ENCODE measurements around the gene PTPRN2.

The PTPRN2 gene

GRCh38 chr7:157976406-157976805 lies 611.2 kb downstream of the PTPRN2 start:
- DNase-seq (ENCODE audit: low read depth) = no peak

GRCh38 chr7:157975401-157976372 lies 611.9 kb downstream of the PTPRN2 start:
- no peak for DNase-seq (ENCODE audit: low read depth)

DNA sequence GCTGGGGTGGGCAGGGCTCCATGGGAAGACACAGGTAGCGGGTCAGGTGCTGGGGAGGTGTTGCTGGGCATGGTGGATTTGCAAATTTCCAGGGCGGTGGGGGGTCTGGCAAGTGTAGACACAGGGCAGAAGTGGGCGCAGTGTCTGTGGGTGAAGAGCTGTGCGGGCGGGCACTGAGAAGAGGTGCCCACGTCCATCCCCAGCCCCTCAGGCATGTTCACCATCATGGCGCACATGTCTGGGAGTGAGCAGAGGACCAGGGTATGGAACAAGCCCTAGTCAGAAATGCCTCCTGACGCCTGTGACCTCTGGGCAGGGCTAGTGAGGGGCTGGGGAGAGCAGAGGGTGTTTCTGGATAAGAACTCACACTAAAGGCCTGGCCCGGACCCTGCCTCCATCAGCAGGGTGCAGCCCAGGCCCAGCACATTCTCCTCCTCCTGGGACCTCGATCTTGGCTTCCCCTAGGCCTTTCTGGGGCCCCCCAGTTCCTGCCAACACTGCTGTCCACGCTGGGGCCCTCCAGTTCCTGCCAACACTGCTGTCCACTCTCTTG lies 612.9 kb downstream of the PTPRN2 start:
- DNase-seq (ENCODE audit: low read depth) = no peak

GRCh38 chr7:157973971-157974677 lies 613.5 kb downstream of the PTPRN2 start:
- DNase-seq (ENCODE audit: low read depth) = no peak

DNA sequence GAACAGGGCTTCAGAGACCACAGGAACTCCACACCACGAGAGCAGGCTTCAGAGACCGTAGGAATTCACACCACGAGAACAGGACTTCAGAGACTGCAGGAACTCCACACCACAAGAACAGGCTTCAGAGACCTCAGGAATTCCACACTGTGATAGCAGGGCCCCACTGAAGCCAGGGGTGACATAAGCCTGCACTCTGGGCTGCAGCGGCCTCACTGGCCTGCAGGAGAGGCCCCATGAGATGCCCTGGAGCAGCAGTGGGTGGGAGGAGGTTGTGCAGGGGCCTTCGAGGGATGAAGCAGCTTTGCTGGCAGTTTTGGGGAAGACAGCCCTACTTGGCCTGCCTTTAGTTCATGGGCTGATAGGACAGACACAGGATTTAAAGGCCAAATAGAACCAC lies 614.7 kb downstream of the PTPRN2 start:
- no peak for DNase-seq (ENCODE audit: low read depth)

- DNase-seq (ENCODE audit: low read depth) = no peak
Observed at GRCh38 chr7:157971501-157971900, 616.1 kb downstream of the PTPRN2 start.

- no peak for DNase-seq (ENCODE audit: low read depth)
Observed at GRCh38 chr7:157970744-157971143, 616.9 kb downstream of the PTPRN2 start.

DNA sequence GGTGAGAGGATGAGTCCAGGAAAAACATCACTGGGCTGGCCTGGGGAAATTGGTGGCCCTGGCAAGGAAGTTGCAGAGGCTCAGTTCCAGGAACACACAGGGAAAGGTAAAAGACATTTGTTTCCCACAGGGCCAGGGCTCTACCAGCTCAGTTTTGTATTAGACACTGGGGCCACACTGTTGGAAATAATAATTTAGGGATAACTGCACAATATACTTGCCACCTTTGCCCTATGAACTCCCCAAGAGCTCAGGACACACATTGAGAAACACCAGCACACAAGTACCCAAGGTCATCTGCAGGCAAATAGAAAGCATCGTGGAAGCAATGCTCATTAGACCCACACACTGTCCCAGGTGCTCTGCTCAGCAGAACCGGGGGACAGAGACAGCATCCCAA lies 617.6 kb downstream of the PTPRN2 start:
- DNase-seq (ENCODE audit: low read depth) = no peak

GRCh38 chr7:157966490-157966889 lies 621.1 kb downstream of the PTPRN2 start:
- DNase-seq (ENCODE audit: low read depth) = no peak

- DNase-seq (ENCODE audit: low read depth) = no peak
Observed at GRCh38 chr7:157964521-157964920, 623.1 kb downstream of the PTPRN2 start.

DNA sequence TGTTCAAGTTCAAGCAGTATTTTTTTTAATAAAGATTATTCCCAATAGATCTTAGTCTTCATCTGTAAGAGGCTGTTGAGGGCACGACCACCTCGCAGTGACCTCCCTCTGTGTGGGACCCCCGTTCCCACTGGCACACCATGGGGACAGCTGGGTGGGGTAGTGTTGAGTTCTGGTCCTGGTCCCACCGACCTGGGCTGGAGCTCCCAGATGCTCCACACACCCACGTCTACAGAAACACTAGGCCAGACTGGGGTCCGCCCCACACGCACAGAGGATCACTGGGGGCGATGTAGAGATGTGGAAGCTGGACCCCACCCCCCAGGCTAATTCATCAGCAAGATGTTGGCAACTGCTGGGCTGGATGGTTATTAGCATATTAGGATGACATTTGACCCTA lies 623.6 kb downstream of the PTPRN2 start:
- DNase-seq (ENCODE audit: low read depth) = no peak

GRCh38 chr7:157963526-157963925 lies 624.1 kb downstream of the PTPRN2 start:
- no peak for DNase-seq (ENCODE audit: low read depth)

GRCh38 chr7:157962458-157963306 lies 624.9 kb downstream of the PTPRN2 start:
- no peak for DNase-seq (ENCODE audit: low read depth)

GRCh38 chr7:157961731-157962457 lies 625.7 kb downstream of the PTPRN2 start:
- DNase-seq (ENCODE audit: low read depth) = no peak

DNA sequence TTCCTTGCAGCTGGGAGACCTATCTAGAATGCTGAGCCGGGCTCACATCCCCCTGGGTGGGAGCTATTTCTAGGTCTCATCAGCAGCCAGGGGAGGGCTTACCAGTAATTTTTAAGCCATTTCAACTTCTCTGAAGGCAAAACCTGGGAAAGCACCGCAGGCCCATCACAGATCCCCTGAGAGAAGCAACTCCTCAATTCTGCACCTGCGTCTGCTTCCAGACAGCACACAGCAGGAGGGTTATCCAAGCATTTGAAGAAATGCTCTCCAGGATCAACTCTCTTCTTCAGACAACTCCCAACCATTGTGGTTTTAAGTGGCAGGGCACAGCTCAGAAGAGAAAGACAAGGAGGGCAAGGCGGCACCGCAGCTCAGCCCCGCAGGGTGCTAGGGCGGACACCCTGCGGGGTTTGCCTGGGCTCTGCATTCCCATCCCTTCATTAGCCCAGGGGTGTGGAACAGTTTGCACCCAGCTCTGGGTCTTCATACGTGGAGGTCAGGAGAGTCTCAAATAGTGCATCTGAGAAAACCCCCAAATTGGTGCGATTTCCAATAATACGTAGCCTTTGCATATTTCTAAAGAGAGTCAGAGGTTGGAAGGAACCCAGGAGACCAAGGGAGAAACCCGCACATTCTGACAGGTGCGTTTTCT lies 632.1 kb downstream of the PTPRN2 start:
- no peak for DNase-seq (ENCODE audit: low read depth)

DNA sequence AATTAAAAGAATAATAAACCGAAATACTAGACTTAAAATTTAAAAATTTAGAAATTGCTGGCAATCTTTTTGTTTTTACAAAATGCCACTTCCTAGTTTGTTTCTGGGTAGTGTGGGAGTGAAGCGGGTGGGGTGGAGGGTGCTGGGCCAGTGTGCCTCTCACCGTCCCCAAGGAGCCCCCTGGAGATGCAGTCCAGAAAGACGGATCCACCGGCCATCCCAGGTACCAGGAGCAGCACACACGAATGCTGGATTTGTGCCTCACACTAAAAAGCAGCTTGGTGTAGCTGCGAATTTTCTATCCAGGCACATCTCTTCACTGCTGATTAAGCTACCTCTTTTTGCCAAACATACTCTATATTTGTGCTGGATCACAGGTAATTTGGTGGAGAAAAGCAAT lies 632.7 kb downstream of the PTPRN2 start:
- DNase-seq (ENCODE audit: low read depth) = no peak

- no peak for DNase-seq (ENCODE audit: low read depth)
Observed at GRCh38 chr7:157952841-157953645, 634.6 kb downstream of the PTPRN2 start.

GRCh38 chr7:157952050-157952667 lies 635.5 kb downstream of the PTPRN2 start:
- no peak for DNase-seq (ENCODE audit: low read depth)

DNA sequence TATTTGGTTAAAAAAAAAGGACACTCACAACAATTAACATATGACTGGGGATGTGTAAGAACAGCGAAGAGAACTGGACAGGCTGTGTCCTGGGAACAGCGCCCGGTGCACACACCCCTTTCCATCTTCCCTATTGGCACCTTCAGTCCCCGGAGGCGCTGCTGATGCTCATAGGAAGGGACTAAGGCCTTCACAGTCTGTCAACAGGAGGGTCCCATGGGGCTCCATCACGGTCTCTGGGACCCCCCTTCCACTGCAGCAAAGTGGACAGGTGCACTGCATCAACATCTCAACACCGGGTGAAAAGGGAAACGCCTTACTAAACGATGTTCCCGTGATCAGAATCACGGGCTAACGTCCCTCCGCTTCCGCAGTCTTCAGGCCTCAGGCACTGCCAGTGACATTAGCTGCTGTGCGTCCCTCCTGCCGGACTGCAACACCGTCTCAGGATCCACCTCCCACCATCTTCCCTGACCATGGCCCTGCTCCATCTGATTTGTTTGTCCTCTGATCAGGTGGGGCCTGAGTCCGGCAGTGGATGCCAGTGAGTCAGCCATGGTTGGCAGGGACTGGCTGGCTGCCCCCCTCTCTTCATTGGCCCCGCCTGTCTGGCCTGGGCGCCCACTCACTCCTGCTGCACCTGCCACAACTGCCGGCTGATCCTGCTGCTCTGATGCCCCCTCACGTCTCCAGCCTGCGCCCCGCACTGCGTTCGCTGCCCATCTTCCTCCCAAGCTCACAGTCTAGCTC lies 636.1 kb downstream of the PTPRN2 start:
- DNase-seq (ENCODE audit: low read depth) = no peak

Measured in stimulated activated CD4-positive, alpha-beta T cell treated with anti-CD3 and anti-CD28 coated beads, Interleukin-2, amount 100 ng/mL, for 4 hours (primary cell).